UCSD-AML1 (cell line): Measurements from ENCODE around the gene GNB2.
"Not testable (repeated sequence)": the region's sequence is repeated elsewhere in the genome, so short reads cannot be mapped to it uniquely, and the experiment has no call there.

ENCODE experiments used
- DNase-seq: peaks from one replicate; lab custom pipeline; 2025; ENCODE audit not compliant: unreplicated experiment; lab: John Stamatoyannopoulos, UW

Gene GNB2

DNA sequence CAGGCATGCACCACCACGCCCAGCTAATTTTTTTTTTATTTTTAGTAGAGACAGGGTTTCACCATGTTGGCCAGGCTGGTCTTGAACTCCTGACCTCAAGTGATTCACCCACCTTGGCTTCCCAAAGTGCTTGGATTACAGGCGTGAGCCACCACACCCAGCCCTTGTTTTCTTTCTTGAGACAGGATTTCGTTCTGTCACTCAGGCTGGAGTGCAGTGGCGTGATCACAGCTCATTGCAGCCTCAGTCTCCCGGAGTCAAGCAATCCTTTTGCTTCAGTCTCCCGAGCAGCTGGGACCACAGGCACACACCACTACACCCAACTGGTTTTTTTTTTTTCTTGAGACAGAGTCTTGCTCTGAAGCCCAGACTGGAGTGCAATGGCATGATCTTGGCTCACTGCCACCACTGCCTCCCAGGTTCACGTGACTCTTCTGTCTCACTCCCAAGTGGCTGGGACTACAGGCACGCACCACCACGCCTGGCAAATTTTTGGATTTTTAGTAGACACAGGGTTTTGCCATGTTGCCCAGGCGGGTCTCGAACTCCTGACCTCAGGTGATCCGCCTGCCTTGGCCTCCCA, 11.3 kb upstream of the GNB2 start:
- DNase-seq = not testable (repeated sequence)

DNA sequence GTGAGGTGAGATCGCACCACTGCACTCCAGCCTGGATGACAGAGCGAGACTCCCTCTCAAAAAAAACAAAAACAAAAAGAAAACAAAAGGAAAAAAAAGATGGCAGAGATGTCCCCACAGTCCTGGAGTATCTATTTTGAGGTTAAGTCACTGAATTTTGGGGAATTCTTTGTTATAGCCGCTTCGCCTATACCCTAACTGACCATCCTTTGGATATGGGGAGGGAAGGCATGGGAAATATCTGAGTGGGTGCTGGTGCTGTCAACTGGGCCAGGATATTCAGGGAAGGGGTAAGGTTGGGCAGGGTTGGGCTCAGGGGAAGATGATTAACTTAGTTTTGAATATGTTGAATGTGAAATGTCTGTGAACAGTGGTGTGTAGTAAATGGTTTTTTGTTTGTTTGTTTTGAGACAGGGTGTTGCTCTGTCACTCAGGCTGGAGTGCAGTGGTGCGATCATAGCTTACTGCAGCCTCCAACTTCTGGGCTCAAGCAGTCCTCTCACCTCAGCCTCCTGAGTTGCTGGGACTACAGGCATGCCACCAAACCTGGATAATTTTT, 8.3 kb upstream of the GNB2 start:
- no peak for DNase-seq

DNA sequence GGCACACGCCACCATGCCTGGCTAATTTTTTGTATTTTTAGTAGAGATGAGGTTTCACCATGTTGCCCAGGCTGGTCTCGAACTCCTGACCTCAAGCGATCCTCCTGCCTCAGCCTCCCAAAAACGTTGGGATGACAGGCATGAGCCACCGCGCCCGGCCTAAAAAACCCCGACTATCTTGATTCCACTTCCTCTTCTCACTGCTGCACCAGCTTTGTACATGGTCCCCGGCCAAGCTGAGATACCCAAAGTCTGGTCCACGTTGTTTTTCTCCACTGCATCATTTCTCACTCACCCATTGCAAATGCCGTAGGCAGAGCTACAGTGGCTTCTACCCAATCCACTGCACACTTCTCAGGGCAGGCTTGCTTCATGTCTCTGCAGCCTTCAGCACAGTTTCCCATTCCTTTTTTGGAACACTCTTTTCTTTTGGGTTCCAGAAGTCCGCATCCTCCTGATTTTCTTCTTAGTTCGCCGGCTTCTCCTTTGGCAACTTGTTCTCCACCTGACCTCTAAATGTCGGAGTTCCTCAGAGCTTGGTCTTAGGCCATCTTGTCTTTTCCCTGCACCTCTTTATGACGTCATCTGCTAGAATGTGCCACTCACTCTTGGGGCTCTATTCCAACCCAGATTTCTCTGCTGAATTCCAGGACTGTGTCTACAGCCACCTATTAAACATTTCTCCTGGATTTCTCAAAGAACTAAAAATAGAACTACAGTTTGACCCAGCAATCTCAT, 6.0 kb upstream of the GNB2 start:
- no peak for DNase-seq

DNA sequence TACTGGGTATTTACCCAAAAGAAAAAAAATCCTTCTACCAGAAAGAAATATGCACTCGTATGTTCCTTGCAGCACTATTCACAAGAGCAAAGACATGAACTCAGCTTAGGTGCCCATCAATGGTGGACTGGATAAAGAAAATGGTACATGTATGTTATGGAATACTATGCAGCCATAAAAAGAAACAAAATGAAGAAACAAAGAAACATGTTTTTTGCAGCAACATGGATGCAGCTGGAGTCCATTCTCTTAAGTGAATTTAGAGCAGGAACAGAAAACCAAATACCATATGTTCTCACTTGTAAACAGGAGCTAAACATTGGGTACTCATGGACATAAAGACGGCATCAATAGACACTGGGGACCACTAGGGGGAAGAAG, 5.5 kb upstream of the GNB2 start:
- DNase-seq = no peak

DNA sequence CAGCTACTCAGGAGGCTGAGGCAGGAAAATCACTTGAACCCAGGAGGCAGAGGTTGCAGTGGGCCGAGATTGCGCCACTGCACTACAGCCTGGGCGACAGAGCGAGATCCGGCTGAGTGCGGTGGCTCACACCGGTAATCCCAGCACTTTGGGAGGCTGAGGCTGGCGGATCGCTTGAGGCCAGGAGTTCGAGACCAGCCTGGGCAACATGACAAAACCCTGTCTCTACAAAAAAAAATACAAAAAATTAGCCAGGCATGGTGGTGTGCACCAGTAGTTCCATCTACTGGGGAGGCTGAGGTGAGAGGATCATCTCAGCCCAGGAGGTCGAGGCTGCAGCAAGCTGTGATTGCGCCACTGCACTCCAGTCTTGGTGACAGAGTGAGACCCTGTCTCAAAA, 4.4 kb upstream of the GNB2 start:
- DNase-seq = not testable (repeated sequence)

DNA sequence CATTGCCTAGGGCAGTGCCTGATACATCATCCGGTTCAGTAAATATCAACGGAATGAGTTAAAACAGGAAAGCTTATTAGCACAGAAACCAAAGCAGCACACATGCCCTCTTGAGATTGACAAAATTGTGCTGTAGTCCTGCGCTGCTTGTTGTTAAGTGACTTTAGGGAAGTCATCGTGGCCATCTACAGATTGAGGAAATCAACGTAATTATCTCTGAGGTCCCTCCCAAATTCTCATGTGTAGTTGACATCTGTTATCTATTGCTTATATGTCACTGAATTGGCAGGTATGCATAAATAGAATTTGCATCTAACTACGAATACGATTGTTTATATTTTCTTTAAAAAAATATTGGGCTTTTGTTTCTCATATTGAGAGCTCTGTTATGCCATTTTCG, 3.5 kb upstream of the GNB2 start:
- no peak for DNase-seq

DNA sequence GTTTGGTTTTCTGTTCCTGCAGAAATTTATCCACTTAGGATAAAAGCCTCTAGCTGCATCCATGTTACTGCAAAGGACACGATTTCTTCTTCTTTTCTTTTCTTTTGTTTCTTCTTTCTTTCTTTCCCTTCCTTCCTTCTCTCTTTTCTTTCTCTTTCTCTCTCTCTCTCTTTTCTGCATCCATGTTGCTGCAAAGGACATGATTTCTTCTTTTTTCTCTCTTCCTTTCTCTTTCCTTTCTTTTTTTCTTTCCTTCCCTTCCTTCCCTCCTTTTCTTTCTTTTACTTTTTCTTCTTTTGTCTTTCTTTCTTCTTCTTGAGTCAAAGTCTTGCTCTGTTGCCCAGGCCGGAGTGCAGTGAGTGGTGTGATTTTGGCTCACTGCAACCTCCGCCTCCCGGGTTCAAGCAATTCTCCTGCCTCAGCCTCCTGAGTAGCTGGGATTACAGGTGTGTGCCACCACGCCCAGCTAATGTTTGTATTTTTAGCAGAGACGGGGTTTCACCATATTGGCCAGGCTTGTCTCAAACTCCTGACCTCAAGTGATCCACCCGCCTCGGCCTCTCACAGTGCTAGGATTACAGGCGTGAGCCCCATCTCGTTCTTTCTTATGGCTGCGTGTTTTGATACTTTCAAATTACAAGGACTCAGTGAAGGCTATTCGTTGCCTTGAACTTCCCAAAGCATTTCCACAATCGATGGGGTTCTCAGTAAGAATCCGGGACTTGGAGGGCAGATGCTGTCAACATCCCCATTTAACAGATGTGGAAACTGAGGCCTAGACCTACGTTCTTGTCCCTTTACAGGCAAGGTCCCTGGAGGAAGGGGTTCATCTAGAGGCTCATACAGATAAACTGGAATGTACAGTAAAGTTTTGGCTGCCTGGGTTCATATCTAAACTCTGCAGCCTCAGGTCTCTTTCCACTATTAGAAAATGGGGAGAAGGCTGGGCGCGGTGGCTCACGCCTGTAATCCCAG, 1.9 kb upstream of the GNB2 start:
- DNase-seq = no peak

DNA sequence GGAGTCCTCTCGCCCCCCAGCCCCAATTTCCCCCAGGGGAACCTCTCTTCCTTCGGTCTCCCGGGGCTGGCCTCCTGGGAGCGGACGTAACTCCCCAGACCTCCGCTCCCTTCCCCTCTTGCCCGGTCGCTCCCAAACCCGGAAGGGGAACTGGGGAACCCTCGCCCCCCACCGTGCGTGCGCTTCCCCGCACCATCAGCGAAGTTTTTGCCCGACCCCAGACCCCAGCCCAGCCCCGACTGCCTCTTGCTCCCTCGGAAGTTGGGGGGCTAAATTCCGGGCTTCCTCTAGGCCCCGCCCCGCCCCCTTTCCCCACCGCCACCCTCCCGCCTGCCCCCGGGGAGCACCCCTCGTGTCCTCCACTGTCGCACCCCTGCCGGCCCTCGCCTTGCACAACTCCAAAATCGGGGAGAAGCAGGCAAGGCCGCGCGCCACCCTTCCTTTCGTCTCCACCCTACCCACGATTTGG, 436 bp downstream of the GNB2 start:
- DNase-seq = peak; percentile 36

DNA sequence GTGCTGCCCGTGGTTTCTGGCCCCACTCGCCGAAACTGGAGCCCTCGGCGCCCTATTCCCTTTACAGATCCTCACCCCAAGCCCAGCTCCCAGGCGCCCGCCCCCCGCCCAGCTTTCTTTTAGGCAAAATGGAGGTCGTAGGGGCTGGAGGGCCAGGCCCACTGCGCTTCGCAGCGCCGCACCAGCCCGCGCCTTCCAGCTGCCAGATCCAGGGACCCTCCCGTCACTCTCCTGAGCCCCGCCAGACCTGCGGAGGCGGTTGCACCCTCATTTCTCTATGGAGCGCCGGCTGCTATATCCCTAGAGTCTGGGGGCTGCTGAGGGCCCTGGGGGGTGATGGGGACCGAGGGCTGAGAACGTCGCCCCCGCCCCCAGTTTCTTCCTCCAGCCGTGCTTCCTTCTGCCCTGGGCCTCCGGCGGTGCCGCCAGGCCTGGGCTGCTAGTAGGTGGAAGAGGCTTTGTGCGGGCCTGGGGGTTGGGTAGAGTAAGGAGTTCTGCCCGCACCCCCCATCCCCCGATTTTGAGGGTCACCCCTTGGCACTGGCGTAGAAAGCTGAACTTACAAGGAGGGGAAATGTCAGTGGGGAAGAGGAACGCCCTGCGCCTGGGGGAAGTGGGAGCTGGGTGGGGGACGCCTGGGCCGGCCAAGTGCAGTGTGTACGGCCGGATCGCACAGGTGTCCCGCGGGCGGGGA, 1.0 kb downstream of the GNB2 start:
- DNase-seq = no peak

DNA sequence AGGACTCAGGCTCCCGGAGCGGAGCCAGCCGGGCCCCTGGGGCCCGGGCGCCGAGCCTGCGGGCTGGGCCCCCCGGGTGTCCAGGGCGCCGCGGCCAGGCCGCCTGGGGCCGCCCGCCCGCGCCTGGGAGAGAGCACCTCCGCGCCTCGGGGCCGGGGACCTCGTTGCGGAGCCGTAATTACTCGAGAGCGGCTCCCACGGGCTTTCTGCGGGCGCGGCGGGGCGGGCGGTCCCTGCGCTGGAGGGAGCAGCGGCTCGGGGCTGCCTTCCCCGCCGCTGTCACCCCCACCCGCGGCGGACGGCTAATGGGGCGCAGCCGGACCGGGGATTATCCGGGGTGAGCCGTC, 1.5 kb downstream of the GNB2 start:
- no peak for DNase-seq

DNA sequence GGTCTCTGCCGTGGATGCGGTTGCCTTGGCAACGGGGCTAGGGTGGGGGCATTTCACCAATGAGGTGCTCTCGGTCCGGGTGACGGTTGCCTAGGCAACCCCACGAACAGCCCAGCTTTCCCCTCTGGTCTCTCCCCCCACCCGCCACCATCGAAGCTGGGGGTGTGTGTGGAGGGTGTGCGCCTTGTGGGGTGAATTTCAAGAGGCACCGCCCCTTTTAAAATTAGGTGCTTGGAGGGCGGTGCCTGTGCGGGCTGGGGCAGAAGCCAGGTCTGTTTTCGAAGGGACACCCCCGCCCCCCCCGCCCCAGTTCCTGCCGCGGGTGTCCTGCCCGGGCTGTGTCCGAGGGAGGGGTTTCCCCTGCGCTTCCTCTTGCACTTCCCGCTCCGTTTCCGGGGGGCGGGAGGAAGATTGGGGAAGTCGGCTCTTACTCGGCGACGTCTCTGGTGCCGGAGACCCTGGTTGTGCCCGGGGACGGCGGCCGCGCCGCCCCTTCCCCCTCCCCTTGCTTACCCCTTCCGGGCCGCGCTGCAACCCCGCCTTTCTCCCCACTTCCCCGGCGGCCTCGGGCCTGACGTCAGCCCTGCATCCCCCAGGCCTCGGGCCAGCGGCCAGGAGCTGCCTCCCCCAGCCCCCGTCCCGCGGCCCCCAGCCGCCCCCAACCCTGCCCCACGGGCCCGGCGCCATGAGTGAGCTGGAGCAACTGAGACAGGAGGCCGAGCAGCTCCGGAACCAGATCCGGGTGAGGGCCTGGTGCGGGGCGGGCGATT, 2.2 kb downstream of the GNB2 start:
- peak; percentile 69 for DNase-seq

DNA sequence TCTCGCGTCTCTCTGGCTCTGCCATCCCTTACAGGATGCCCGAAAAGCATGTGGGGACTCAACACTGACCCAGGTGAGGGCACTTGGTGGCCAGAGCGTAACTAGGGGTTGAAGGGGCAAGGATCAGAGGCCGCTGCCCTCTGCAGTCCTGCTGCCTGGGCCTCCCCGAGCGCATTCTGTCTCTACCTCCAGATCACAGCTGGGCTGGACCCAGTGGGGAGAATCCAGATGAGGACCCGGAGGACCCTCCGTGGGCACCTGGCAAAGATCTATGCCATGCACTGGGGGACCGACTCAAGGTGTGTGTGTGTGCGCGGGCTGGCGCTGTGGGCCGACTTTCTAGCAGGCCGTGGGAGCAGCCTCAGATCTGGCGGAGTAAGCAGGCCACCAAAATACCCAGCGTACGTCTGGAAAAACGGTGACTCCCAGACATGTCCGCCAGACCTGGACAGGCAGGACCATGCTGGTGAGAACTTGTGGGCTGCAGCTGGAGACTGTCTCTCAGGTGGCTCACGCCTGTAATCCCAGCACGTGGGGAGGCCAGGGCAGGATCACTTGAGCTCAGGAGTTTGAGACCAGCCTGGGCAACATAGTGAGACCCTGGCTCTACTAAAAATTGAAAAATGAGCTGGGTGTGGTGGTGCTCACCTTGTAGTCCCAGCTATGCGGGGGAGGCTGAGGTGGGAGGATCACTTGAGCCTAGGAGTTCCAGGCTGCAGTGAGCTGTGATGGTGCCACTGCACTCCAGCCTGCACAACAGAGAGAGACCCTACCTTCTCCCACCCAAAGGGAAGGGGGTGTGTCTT, 3.2 kb downstream of the GNB2 start:
- DNase-seq = no peak

DNA sequence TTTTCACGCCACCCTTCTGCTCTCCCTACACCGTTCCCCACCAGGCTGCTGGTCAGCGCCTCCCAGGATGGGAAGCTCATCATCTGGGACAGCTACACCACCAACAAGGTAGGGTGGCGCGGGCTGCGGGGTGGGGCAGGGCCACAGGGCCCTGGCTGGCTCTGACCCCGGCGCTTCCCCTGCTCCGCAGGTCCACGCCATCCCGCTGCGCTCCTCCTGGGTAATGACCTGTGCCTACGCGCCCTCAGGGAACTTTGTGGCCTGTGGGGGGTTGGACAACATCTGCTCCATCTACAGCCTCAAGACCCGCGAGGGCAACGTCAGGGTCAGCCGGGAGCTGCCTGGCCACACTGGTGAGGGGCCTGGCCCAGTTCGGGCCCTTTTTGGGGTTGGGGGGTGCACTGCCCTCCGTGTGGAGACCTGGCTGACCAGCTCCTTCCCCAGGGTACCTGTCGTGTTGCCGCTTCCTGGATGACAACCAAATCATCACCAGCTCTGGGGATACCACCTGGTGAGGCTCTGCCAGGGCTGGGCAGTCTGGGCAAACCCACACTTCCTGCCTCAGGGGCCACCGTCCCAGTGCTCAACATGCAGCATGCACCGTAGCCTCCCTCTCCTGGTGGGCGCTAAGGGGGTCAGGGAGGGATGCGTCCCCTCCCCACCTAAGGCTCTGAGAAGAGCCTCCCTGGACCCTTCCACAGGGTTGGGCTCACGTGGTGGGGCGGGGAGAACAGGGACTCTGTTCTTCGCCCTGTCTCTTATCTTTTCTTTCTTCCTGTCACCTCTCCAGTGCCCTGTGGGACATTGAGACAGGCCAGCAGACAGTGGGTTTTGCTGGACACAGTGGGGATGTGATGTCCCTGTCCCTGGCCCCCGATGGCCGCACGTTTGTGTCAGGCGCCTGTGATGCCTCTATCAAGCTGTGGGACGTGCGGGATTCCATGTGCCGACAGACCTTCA, 4.0 kb downstream of the GNB2 start:
- DNase-seq = no peak

DNA sequence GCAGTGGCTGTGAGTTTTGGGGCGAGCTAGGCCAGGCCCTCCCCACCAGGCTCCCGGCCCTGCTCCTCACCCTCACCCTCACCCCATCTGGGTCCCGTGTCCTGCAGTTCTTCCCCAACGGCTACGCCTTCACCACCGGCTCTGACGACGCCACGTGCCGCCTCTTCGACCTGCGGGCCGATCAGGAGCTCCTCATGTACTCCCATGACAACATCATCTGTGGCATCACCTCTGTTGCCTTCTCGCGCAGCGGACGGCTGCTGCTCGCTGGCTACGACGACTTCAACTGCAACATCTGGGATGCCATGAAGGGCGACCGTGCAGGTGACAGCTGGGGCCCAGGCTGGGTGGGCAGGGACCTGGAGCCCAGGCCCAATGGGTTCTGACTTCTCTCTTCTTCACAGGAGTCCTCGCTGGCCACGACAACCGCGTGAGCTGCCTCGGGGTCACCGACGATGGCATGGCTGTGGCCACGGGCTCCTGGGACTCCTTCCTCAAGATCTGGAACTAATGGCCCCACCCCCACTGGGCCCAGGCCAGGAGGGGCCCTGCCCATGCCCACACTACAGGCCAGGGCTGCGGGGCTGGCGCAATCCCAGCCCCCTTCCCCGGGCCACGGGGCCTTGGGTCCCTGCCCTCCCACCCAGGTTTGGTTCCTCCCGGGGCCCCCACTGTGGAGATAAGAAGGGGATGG, 4.9 kb downstream of the GNB2 start:
- DNase-seq = no peak

DNA sequence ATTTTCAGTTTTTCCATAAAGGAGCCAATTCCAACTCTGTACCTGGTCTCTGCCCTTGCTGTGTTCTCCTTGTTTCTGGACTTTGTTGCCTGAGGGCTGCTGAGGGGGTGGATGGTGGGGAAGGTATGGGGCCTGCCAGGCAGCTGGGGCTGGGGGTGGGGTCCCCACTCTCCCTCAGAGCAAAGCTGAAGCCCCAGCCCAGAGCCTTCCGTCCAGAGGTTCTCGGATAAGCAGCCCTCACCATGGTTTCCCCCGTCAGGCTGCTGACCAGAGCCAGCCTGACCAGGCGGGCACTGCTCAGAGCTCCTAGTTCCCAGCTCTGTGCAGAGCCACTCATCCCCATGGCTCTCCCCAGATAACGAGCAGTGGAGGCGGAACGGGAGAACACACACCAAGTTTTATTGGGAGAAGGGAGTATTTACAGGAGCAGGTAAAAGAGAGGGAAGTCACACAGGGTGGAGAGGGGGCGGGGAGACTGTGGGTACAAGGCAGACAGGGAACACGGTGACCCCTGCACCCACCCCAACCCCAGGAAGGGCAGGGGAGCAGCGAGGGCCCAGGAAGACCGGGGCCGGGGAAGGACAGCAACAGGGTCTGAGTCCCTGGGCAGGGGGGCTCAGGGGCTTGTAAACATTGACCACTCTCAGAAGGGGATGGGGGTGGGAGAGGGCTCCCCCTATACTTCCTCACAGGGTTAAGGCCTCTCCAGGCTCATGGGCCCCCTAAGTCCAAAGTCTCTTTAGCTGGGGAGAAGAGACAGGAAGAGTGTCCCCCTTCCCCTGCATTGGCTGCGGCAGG, 5.8 kb downstream of the GNB2 start:
- DNase-seq = no peak

DNA sequence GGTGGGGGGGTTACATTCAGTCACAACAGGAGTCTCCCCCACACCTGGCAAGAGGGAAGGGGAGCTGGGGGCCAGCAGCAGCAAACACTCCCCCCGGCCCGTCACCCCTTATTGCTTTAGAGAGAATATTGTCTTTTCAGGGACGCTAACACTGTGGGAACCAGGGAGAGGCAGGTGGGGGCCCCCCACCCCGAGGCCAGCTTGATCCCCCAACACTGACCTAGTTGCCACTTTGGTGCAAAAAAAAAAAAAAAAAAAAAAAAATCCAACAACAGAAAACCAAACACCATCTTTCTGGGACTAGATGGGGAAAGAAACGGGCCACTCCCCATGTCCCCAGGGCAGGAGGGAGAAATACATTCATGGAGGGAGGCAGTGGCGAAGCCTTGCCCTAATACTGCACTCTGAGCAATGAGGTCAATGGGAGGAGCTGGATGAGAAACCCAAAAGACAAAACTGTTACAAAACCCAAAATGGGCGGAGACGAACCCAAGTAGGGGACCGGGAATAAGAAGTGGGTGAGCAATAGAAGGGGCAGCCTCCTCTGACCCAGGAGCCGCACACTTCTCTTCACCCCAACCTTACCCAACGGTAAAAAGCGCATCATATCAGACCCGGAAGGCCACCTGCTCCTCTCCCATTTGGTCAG, 6.5 kb downstream of the GNB2 start:
- DNase-seq = no peak
